Gastrocnemius medialis (tissue), 4 donors: ENCODE data around the gene GADD45G. TPM values are rescaled to one million over a fixed set of nuclear protein-coding genes. Genes with fewer than 3 reads are reported as not detected.

Source experiments
- ATAC-seq, 2 donors: fragments of 150-250 bp; one replicate each; pipeline ENCODE4 v1.9.1; 2016
- DNase-seq, 2 donors: peaks; one replicate each; pipeline ENCODE4 v3.0.0-alpha.2; 2019
- H3K27ac ChIP-seq, 4 donors: fragments of 200-600 bp; sonication (generic); 1 replicate in 1 of 4; 2 replicates in 3 of 4; pipeline ENCODE4 v1.5.1; 2016 to 2018; ENCODE audit warnings: mild to moderate bottlenecking in 2 of 4, moderate library complexity in 1 of 4
- H3K27me3 ChIP-seq, 3 donors: fragments of 200-600 bp; sonication (generic) in 2 of 3; 1 replicate in 1 of 3; 2 replicates in 2 of 3; pipeline versions ENCODE4 v1.5.1 to v1.6.0; 2016 to 2019; ENCODE audit warnings: mild to moderate bottlenecking in 1 of 3, moderate library complexity in 1 of 3
- H3K36me3 ChIP-seq, 2 donors: fragments of 200-600 bp; sonication (generic) in 1 of 2; one replicate each; pipeline ENCODE4 v1.5.1; 2017 to 2018
- H3K4me1 ChIP-seq, 2 donors: fragments of 200-600 bp; sonication (generic) in 1 of 2; one replicate each; pipeline ENCODE4 v1.5.1; 2016 to 2017; ENCODE audit warnings: mild to moderate bottlenecking in 2 of 2
- H3K4me3 ChIP-seq, 4 donors: fragments of 200-600 bp; sonication (generic) in 3 of 4; 1 replicate in 1 of 4; 2 replicates in 3 of 4; pipeline ENCODE4 v1.5.1; 2016 to 2019; ENCODE audit warnings: mild to moderate bottlenecking in 2 of 4
- H3K9me3 ChIP-seq, 3 donors: fragments of 200-600 bp; sonication (generic) in 2 of 3; 1 replicate in 1 of 3; 2 replicates in 2 of 3; pipeline ENCODE4 v1.5.1; 2016 to 2019
- CTCF ChIP-seq, 5 experiments: fragments of 450-650 bp in 3 of 5; fragments of 200-600 bp in 2 of 5; sonication (generic) in 2 of 5; IDR thresholded peaks in 4 of 5; conservative IDR thresholded peaks in 1 of 5; 1 replicate in 4 of 5; 2 replicates in 1 of 5; pipeline ENCODE4 v1.5.1; 2016 to 2019; ENCODE audit warnings: antibody characterized with exemption in 5 of 5, mild to moderate bottlenecking in 3 of 5, moderate library complexity in 3 of 5
- POLR2A ChIP-seq, 2 donors: fragments of 450-650 bp; IDR thresholded peaks; one replicate each; pipeline ENCODE4 v1.6.1; 2017; ENCODE audit warnings: antibody characterized with exemption in 2 of 2, mild to moderate bottlenecking in 2 of 2, moderate library complexity in 2 of 2
- in situ Hi-C, 4 donors: fragments of 200-750 bp; cut with MboI; loops; one replicate each; pipeline versions ENCODE4 v1.15.0 to v1.8.0; 2017; ENCODE audit warnings: low sequenced_read_pairs in 4 of 4
- intact Hi-C: fragments of 100-400 bp; cut with DNase I; formaldehyde crosslinking; loops from one replicate; pipeline ENCODE4 v1.15.1; 2023; ENCODE audit warnings: low total_unique reads
- total RNA-seq, 4 donors: library from RNA; depleted of rRNA; stranded (reverse); fragments of >200 nt; gene quantifications; one replicate each; pipeline versions ENCODE4 v1.1.0 to v1.2.3, GENCODE V29; 2016

The GADD45G gene
- total RNA-seq, 4 donors from 2014 or later = 84.6 to 154 (median 117) TPM

GRCh38 chr9:89632192-89632733 lies 27.5 kb downstream of the GADD45G start:
- Histone ChIP-seq H3K27me3 (no peaks in the 10 kb centered on the region), H3K36me3 (no peaks in the 10 kb centered on the region), H3K27ac (no peak overlapping the region), H3K4me3 (no peak overlapping the region), H3K9me3 (no peaks in the 10 kb centered on the region), H3K4me1 (peaks cover 21 to 24% of the 10 kb centered on the region in 2 donors)
- in situ Hi-C loops = no loop called here
- DNase-seq = no peak
- no peak for ATAC-seq
- no peak for TF ChIP-seq POLR2A (IDR thresholded peaks at IDR 0.05)
- no peak for TF ChIP-seq CTCF (IDR thresholded peaks at IDR 0.05 in 4 of 5, conservative IDR thresholded peaks at IDR 0.05 in 1 of 5)
- intact Hi-C loops = no loop called here

GRCh38 chr9:89632736-89633135 lies 27.9 kb downstream of the GADD45G start:
- no peaks in the 10 kb centered on the region for H3K36me3 ChIP-seq
- TF ChIP-seq CTCF (IDR thresholded peaks at IDR 0.05 in 4 of 5, conservative IDR thresholded peaks at IDR 0.05 in 1 of 5) (no peak), POLR2A (IDR thresholded peaks at IDR 0.05) (no peak)
- no peak overlapping the region for H3K4me3 ChIP-seq
- no peak for ATAC-seq
- no peak overlapping the region for H3K27ac ChIP-seq
- in situ Hi-C loops = no loop called here
- H3K9me3 ChIP-seq = no peaks in the 10 kb centered on the region
- H3K27me3 ChIP-seq = no peaks in the 10 kb centered on the region
- H3K4me1 ChIP-seq = peaks cover 24 to 26% of the 10 kb centered on the region in 2 donors
- intact Hi-C loops = no loop called here
- DNase-seq = no peak

GRCh38 chr9:89633404-89633803 lies 28.6 kb downstream of the GADD45G start:
- in situ Hi-C loops (no loop called here), intact Hi-C loops (no loop called here)
- Histone ChIP-seq H3K9me3 (no peaks in the 10 kb centered on the region), H3K4me1 (peaks cover 31 to 32% of the 10 kb centered on the region in 2 donors), H3K36me3 (no peaks in the 10 kb centered on the region), H3K27me3 (no peaks in the 10 kb centered on the region), H3K4me3 (no peak overlapping the region), H3K27ac (no peak overlapping the region)
- TF ChIP-seq CTCF (IDR thresholded peaks at IDR 0.05 in 4 of 5, conservative IDR thresholded peaks at IDR 0.05 in 1 of 5) = no peak
- TF ChIP-seq POLR2A (IDR thresholded peaks at IDR 0.05) = no peak
- ATAC-seq = no peak
- DNase-seq = no peak

GRCh38 chr9:89633920-89634319 lies 29.1 kb downstream of the GADD45G start:
- intact Hi-C loops = no loop called here
- ATAC-seq (no peak), DNase-seq (no peak)
- H3K27me3 ChIP-seq = no peaks in the 10 kb centered on the region
- no peak overlapping the region for H3K27ac ChIP-seq
- peaks cover 36 to 38% of the 10 kb centered on the region in 2 donors for H3K4me1 ChIP-seq
- no peaks in the 10 kb centered on the region for H3K9me3 ChIP-seq
- H3K4me3 ChIP-seq = no peak overlapping the region
- in situ Hi-C loops = no loop called here
- TF ChIP-seq POLR2A (IDR thresholded peaks at IDR 0.05) (no peak), CTCF (IDR thresholded peaks at IDR 0.05 in 4 of 5, conservative IDR thresholded peaks at IDR 0.05 in 1 of 5) (no peak)
- H3K36me3 ChIP-seq = no peaks in the 10 kb centered on the region
